Hepatocyte (in vitro differentiated cells): ENCODE data around the gene CREB3. TPM values are rescaled to one million over a fixed set of nuclear protein-coding genes. Genes with fewer than 3 reads are reported as not detected.

Experiments used
- DNase-seq: peaks from one replicate; pipeline ENCODE4 v3.0.0-alpha.2; 2016; ENCODE audit warnings: low spot score
- H2AFZ ChIP-seq: fragments of 200-600 bp; sonication (generic); 2 replicates; pipeline ENCODE4 v1.6.0; 2016; ENCODE audit warnings: antibody characterized with exemption, mild to moderate bottlenecking
- H3K27ac ChIP-seq: fragments of 200-600 bp; sonication (generic); 2 replicates; pipeline ENCODE4 v1.5.1; 2016; ENCODE audit warnings: mild to moderate bottlenecking
- H3K27me3 ChIP-seq: fragments of 200-600 bp; sonication (generic); 2 replicates; pipeline ENCODE4 v1.6.1; 2016
- H3K36me3 ChIP-seq: fragments of 200-600 bp; sonication (generic); replicated peaks from 2 replicates; pipeline ENCODE4 v1.5.1; 2016; ENCODE audit warnings: low read depth; ENCODE audit not compliant: insufficient read depth
- H3K4me1 ChIP-seq: fragments of 200-600 bp; sonication (generic); 2 replicates; pipeline ENCODE4 v1.5.1; 2016; ENCODE audit warnings: mild to moderate bottlenecking, moderate library complexity; ENCODE audit not compliant: insufficient read depth
- H3K4me2 ChIP-seq: fragments of 200-600 bp; sonication (generic); 2 replicates; pipeline ENCODE4 v1.6.0; 2016
- H3K4me3 ChIP-seq: fragments of 200-600 bp; sonication (generic); 2 replicates; pipeline ENCODE4 v1.5.1; 2016; ENCODE audit warnings: mild to moderate bottlenecking
- H3K79me2 ChIP-seq: fragments of 200-600 bp; sonication (generic); 2 replicates; pipeline ENCODE4 v1.6.0; 2017; ENCODE audit warnings: mild to moderate bottlenecking
- H3K9me2 ChIP-seq: fragments of 200-600 bp; sonication (generic); replicated peaks from 2 replicates; pipeline ENCODE4 v1.6.0; 2017; ENCODE audit warnings: mild to moderate bottlenecking; ENCODE audit not compliant: insufficient read depth
- H3K9me3 ChIP-seq: fragments of 200-600 bp; sonication (generic); 2 replicates; pipeline ENCODE4 v1.5.1; 2016; ENCODE audit warnings: low read depth, mild to moderate bottlenecking
- H4K20me1 ChIP-seq: fragments of 200-600 bp; sonication (generic); 2 replicates; pipeline ENCODE4 v1.6.0; 2016; ENCODE audit warnings: mild to moderate bottlenecking; ENCODE audit not compliant: insufficient read depth, poor library complexity, severe bottlenecking
- EZH2 ChIP-seq: fragments of 200-600 bp; sonication (generic); IDR thresholded peaks from 2 replicates; pipeline ENCODE4 v1.6.1; 2016; ENCODE audit warnings: antibody characterized with exemption, mild to moderate bottlenecking, borderline replicate concordance
- EZH2phosphoT487 ChIP-seq: fragments of 200-600 bp; sonication (generic); IDR thresholded peaks from one replicate; pipeline ENCODE4 v1.6.1; 2018; ENCODE audit warnings: antibody characterized with exemption, mild to moderate bottlenecking, low read depth, moderate library complexity; ENCODE audit not compliant: unreplicated experiment, severe bottlenecking
- WGBS: methylation state at CpG from one replicate; pipeline ENCODE4 v1.1.6; 2016; ENCODE audit warnings: low lambda C conversion rate; ENCODE audit errors: missing lambda C conversion rate; 5-methylcytosine and 5-hydroxymethylcytosine counted together
- polyA plus RNA-seq: library from polyadenylated mRNA; unstranded; fragments of >200 nt; fragmentation: Nextera tagmentation; extraction: Ambion mirVana; gene quantifications from 2 replicates; pipeline ENCODE4 v1.2.1, GENCODE V29; 2016
- total RNA-seq: library from RNA; depleted of rRNA; stranded (reverse); fragments of >200 nt; gene quantifications from 2 replicates; pipeline ENCODE4 v1.2.3, GENCODE V29; 2014
- TF ChIP-seq, protein P1 (sequence below): fragments of 200-600 bp; sonication (generic); IDR thresholded peaks from 2 replicates; pipeline ENCODE4 v1.5.1; 2016; ENCODE audit warnings: antibody characterized with exemption, mild to moderate bottlenecking; ENCODE audit not compliant: poor library complexity

Gene CREB3
- total and polyA plus RNA-seq, 2 experiments from 2014 or later: 54.6 to 79.9 TPM

DNA sequence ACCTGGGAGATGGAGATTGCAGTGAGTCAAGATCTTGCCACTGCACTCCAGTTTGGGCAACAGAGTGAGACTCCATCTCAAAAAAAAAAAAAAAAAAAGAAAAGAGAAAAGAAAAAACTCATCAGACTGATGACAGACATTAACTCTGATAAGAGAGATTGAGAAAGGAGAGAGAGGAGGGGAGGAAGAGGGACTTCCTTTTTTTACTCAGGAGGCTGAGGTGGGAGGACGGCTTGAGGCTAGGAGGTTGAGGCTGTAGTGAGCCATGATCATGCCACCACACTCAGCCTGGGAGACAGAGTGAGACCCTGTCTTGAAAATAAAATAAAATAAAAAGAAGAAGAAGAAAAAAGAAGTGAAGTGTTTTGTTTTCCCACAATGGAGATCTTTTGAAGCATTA lies 31.3 kb downstream of the CREB3 start:
- Histone ChIP-seq H3K4me3 (no peak overlapping the region), H3K27me3 (no peaks in the 10 kb centered on the region), H3K9me2 (no peaks in the 10 kb centered on the region), H3K36me3 (no peaks in the 10 kb centered on the region), H2AFZ (no peak overlapping the region), H3K27ac (no peak overlapping the region), H3K9me3 (no peaks in the 10 kb centered on the region), H4K20me1 (no peaks in the 10 kb centered on the region), H3K4me2 (no peak overlapping the region), H3K79me2 (peaks cover 56% of the 10 kb centered on the region), H3K4me1 (peaks cover under 1% of the 10 kb centered on the region)
- DNase-seq: no peak
- TF ChIP-seq EZH2phosphoT487 (no peak), EZH2 (no peak)
- TF ChIP-seq, protein P1, sequence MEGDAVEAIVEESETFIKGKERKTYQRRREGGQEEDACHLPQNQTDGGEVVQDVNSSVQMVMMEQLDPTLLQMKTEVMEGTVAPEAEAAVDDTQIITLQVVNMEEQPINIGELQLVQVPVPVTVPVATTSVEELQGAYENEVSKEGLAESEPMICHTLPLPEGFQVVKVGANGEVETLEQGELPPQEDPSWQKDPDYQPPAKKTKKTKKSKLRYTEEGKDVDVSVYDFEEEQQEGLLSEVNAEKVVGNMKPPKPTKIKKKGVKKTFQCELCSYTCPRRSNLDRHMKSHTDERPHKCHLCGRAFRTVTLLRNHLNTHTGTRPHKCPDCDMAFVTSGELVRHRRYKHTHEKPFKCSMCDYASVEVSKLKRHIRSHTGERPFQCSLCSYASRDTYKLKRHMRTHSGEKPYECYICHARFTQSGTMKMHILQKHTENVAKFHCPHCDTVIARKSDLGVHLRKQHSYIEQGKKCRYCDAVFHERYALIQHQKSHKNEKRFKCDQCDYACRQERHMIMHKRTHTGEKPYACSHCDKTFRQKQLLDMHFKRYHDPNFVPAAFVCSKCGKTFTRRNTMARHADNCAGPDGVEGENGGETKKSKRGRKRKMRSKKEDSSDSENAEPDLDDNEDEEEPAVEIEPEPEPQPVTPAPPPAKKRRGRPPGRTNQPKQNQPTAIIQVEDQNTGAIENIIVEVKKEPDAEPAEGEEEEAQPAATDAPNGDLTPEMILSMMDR: no peak
- 96% methylated on average over 1 of the region's 1 CpG for WGBS

DNA sequence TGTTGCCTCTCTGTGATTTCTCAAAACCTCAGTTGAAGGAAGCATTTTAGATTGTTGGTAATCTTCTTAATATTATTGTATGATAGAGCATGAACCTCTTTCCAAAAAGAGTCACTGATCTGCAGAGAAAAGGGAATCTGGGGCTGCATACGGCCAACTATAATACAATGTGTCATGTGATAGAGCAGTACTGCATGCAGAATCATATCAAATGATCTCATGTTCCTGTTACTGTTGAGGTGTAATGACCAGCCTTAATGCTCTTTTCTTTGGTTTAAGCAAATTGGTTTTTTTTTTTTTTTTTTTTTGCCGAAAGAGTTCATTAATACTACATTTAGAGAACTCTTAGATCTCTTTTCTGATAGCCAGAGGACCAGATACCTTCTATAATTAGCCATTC lies 34.5 kb downstream of the CREB3 start:
- Histone ChIP-seq H3K9me2 (no peaks in the 10 kb centered on the region), H3K79me2 (peaks cover 32% of the 10 kb centered on the region), H3K4me2 (no peak overlapping the region), H3K4me3 (no peak overlapping the region), H3K36me3 (no peaks in the 10 kb centered on the region), H3K4me1 (peaks cover 11% of the 10 kb centered on the region), H3K9me3 (no peaks in the 10 kb centered on the region), H3K27me3 (no peaks in the 10 kb centered on the region), H4K20me1 (no peaks in the 10 kb centered on the region), H3K27ac (no peak overlapping the region), H2AFZ (no peak overlapping the region)
- WGBS: 87% methylated on average over 2 of the region's 2 CpGs
- no peak for TF ChIP-seq EZH2phosphoT487
- TF ChIP-seq, protein P1: no peak
- no peak for TF ChIP-seq EZH2
- no peak for DNase-seq

DNA sequence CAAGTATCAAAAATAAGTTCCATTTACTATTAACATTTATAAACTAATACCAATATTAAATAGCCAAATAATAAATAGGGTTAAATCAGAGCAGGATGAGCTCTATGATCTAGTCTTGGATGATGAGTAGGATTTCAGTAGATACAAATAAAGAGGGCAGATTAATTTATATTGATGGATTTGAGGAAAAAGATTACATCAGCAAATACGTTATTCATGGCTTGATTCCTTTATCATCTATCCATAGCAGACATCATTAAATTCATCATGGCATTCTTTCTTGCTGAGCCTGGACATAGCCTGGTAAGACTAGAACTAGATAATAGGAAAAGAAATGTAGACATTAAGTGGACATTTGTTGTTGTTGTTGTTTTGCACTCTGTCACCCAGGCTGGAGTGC lies 35.0 kb downstream of the CREB3 start:
- no peak for DNase-seq
- Histone ChIP-seq H4K20me1 (no peaks in the 10 kb centered on the region), H3K27me3 (no peaks in the 10 kb centered on the region), H3K79me2 (peaks cover 27% of the 10 kb centered on the region), H3K4me3 (no peak overlapping the region), H3K36me3 (no peaks in the 10 kb centered on the region), H3K4me2 (no peak overlapping the region), H2AFZ (no peak overlapping the region), H3K9me2 (no peaks in the 10 kb centered on the region), H3K4me1 (peaks cover 11% of the 10 kb centered on the region), H3K9me3 (no peaks in the 10 kb centered on the region), H3K27ac (no peak overlapping the region)
- TF ChIP-seq, protein P1: no peak
- TF ChIP-seq EZH2phosphoT487 (no peak), EZH2 (no peak)
- WGBS: 100% methylated on average over 1 of the region's 1 CpG

DNA sequence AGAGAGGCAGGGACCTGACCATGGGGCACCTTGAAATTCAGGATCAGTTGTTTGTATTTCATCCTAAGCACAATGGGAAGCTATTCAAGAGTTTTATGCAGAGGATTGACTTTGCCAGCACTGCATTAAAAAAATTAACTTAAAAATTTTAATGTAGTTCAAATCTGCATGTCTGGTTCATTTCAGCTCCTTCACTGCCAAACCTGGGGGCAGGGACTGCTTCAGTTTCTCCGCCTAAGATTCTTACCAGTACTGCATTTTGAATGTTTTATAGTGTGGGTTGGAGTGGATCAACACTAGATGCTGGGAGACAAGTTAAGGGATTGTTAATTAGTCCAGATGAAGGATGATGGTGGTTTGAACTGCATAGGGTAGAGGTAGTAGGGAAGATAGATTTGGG lies 37.3 kb downstream of the CREB3 start:
- no peak for DNase-seq
- Histone ChIP-seq H3K36me3 (no peaks in the 10 kb centered on the region), H4K20me1 (no peaks in the 10 kb centered on the region), H3K4me2 (no peak overlapping the region), H3K9me2 (no peaks in the 10 kb centered on the region), H3K79me2 (peaks cover 23% of the 10 kb centered on the region), H3K9me3 (no peaks in the 10 kb centered on the region), H3K27ac (no peak overlapping the region), H3K4me1 (peaks cover 11% of the 10 kb centered on the region), H3K27me3 (no peaks in the 10 kb centered on the region), H2AFZ (no peak overlapping the region), H3K4me3 (no peak overlapping the region)
- WGBS: 89% methylated on average over 1 of the region's 1 CpG
- TF ChIP-seq, protein P1: no peak
- TF ChIP-seq EZH2phosphoT487 (no peak), EZH2 (no peak)
